Cerebellar nuclear complex (tissue), 1 donor: ENCODE data around the gene DAZAP2.
"Not testable (repeated sequence)": the region's sequence is repeated elsewhere in the genome, so short reads cannot be mapped to it uniquely, and the experiment has no call there.

Experiments used
- DNase-seq, 2 experiments: peaks; one replicate each; lab custom pipeline; 2025; lab: John Stamatoyannopoulos, UW

Gene DAZAP2

DNA sequence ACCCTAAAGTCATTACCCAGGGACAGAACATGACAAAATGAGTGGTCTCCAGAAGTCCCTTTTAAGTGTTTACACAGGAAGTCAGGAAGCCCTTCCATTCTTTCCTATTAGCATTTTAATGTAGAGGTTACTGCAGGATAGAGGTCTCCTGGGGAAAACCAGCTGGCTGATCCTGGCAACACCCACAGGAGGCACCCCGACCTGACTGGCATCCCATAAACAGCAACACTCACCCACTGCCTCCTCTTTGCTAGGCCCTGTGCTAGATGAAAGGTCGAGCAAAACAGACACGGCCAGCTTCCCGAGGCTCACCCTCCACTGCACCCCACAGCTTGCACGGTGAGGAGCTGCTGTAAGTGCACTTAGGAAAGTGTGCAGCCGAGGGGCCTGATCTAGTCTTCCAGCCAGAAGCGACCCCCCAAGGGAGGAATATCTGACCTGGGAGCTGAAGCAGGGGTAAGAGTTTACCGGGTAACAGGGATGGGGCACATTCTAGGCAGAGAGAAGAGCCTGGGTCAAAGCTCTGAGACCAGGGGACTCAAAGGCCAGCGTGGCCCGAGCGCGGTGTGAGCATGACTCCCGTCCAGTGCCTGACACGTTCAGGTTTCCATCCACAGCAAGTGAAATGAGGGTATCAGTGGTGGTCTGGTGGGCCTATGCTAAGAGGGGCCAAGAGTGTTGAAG is 9.0 kb downstream of the DAZAP2 start:
- DNase-seq, result no peak

DNA sequence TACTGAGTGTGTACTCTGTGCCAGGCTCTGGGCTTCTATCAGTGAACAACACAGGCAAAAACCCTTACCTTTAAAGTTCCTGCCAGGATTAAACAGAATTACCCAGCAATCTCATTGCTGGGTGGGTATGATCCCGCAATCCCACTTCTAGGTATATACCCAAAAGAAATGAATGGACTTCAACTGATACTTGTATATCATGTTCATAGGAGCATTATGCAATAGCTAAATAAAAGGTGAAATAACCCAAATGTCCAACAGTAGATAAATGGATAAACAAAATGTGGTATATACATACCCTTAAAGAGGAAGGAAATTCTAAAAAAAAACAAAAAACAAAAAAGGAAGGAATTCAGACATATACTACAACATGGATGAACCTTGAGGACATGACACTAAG is 14.7 kb downstream of the DAZAP2 start:
- DNase-seq, result no peak

GRCh38 chr12:51254536-51254935 is 15.9 kb downstream of the DAZAP2 start:
- DNase-seq, result no peak

- not testable (repeated sequence) for DNase-seq
These were observed 21.0 kb downstream of the DAZAP2 start for GRCh38 chr12:51259600-51259999.

DNA sequence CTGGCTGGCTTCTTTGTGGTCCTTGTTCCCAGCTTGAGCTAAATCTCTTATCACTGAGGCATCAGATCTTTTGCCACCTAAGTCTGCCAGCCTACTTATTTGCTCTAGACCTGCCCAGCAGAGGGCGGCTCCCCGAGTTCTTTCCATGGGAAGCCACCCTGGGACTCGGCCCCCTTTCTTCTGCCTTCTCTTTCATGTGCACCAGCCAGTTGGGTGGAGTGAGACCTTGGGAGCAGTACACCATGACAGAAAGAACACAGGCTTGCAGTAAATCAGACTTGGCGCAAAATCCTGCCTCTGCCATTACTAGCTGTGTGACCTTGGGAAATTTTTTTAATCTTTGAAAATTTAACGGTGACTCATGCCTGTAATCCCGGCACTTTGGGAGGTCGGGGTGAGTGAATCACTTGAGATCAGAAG is 24.1 kb downstream of the DAZAP2 start:
- DNase-seq, result no peak

GRCh38 chr12:51263341-51263740 is 24.7 kb downstream of the DAZAP2 start:
- DNase-seq, result no peak

- no peak for DNase-seq
These were observed 25.7 kb downstream of the DAZAP2 start for GRCh38 chr12:51264297-51264696.

DNA sequence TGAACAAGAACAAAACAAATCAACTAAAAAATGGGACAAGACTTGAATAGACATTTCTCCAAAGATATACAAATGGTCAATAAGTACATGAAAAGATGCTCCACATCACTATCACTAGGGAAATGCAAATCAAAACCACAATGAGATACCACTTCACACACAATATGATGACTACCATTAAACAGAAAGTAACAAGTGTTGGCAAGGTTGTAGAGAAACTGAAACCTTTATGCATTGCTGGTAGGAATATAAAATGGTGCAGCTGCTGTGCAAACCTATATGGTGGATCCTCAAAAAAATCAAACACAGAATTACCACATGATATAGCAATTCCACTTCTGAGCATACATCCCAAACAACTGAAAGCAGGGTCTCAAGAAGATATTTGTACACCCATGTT is 26.4 kb downstream of the DAZAP2 start:
- no peak for DNase-seq

DNA sequence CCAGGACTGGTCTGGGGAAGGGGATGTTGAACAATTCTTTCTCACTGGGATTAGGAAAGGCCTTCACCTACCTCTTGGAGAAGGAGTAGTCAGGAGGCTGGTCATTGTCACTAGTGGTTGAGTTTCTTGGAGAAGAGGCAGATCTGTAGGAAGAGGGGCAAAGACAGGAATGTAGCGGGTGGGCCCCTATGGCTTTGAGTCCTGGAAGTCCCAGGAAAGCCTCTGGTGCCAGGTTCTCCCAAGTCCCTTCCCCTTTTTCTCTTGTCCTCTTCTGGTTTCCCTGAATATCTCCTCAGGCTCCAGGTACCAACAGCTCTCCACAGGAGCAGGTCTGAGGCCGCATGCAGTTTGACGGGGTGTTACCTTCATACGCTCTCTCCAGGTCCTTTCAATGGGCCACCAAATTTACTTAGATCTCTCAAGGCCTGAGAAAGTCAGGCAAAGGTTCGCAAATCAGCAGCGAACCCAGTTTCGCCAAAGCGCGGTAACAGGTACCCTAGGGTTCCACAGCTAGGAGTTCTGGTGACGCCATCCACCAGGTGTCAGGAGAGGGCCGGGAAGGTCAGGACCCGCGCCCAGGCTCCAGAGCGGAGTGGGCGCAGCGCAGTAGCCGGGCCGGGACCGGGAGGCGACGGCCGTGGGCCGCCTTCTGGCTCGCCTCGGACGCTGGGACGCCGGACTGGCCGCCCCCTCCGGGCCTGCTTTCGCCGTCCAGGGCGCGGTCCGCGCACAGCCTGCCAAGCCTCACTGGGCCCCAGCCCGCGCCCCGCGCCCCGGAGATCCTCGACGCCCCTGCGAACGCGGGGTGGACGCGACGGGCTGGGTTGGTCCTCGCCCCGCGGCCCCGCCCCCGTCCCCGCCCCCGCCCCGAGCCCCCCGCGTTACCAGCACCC is 30.8 kb downstream of the DAZAP2 start:
- no peak for DNase-seq

GRCh38 chr12:51270067-51270950 is 31.7 kb downstream of the DAZAP2 start, which contains the start of gene SMAGP:
SMAGP (minus strand) TSS chr12:51270415; CDS start chr12:51269278, 1,137 bp downstream.
- DNase-seq, result no peak

- no peak for DNase-seq
These were observed 32.4 kb downstream of the DAZAP2 start for GRCh38 chr12:51270951-51271518.

GRCh38 chr12:51272810-51273209 is 34.2 kb downstream of the DAZAP2 start:
- not testable (repeated sequence) for DNase-seq

GRCh38 chr12:51275088-51275487 is 36.5 kb downstream of the DAZAP2 start:
- DNase-seq, result no peak

DNA sequence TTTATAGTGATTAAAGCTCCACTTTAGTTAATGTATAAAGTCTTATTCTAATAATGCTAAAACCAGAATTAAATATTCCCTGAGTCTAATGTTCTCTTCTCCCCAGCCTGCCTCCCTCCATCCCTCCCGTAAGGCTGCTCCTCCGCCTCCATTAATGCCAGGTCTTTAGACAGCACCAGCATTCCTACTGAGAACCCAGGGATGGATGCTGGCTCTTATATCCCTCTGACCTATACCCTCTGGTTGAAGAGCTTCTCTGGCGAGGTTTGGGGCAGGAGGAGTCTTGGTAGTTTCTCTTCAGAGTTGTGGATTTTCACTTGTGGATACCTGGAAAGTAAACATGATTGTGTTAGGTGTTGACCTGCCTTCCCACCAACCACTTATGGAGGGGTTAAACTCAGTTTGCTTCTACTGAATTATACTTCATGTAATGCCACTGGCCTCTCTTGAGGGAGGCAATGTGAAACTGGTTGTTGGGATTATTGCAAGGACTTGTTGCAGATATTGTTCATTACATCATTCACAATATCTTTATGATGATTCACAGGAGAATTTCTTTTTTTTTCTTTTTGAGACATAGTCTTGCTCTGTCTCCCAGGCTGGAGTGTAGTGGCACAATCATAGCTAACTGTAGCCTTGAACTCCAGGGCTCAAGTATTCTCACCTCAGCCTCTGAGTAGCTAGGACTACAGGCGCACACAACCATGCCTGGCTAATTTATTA is 42.7 kb downstream of the DAZAP2 start:
- no peak for DNase-seq

- no peak for DNase-seq
These were observed 47.2 kb downstream of the DAZAP2 start for GRCh38 chr12:51285843-51286242.

- not testable (repeated sequence) for DNase-seq
These were observed 53.2 kb downstream of the DAZAP2 start for GRCh38 chr12:51291603-51292513.
